NCI-H2029 treated with DMSO at 0.1 percent for 48 hours (cell line): Measurements from ENCODE around the gene MYO18B.

Experiments used
- DNase-seq: peaks from one replicate; lab custom pipeline; 2025; lab: John Stamatoyannopoulos, UW

The MYO18B gene

DNA sequence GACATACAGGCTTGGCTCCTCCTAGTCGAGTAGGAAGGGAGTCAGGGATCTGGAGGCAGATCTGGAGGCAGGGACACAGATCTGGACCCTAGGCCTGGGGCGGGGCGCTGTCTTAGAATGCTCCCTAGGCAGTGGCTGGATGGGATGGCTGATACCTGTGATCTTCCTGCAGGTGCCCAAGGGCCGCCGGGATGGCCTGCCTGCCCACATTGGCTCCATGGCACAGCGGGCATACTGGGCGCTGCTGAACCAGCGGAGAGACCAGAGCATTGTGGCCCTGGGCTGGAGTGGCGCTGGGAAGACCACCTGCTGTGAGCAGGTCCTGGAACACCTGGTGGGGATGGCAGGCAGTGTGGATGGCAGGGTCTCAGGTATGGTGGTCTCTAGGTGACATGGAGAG, 35.4 kb downstream of the MYO18B start:
- no peak for DNase-seq

DNA sequence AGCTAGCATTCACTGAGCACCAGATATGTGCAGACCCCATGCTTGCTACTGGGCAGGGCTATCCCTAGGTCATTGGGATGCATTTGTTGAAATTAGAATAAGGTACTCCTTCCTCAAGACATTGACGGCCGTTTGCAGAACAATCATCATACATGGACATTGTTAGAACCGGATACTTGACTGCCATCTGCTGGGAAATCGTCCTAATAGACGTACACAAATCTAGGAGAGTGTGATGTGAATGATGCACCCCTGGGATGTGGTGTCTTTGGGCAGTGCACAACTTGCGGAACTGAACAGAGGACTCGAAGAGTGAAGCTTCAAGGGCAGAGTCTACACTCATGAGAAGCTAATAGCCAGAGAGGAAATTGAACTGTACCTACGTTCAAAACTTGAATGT, 35.9 kb downstream of the MYO18B start:
- DNase-seq = no peak

- DNase-seq = no peak
Observed at GRCh38 chr22:25779426-25779825, 37.4 kb downstream of the MYO18B start.

GRCh38 chr22:25779890-25780289, 37.9 kb downstream of the MYO18B start:
- DNase-seq = no peak

- no peak for DNase-seq
Observed at GRCh38 chr22:25780673-25781072, 38.7 kb downstream of the MYO18B start.

DNA sequence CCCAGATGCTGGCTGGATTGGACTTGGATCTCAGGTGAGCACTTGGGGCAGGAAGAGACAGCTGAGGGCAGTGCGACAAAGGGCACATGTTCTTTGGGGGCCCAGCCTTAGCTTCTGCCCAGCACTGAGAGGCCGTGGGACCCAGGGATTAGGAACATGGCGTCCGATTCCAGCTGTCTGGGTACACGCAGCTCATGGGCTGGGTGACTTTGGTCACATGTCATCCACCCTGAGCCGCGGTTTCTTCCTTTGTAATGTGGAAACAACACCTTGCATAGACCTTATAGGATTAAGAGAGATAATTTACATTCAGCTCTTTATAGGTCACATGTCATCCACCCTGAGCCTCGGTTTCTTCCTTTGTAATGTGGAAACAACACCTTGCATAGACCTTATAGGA, 39.8 kb downstream of the MYO18B start:
- no peak for DNase-seq

- DNase-seq = no peak
Observed at GRCh38 chr22:25782831-25783230, 40.8 kb downstream of the MYO18B start.

- DNase-seq = no peak
Observed at GRCh38 chr22:25783856-25784255, 41.9 kb downstream of the MYO18B start.

GRCh38 chr22:25786165-25786564, 44.2 kb downstream of the MYO18B start:
- no peak for DNase-seq

DNA sequence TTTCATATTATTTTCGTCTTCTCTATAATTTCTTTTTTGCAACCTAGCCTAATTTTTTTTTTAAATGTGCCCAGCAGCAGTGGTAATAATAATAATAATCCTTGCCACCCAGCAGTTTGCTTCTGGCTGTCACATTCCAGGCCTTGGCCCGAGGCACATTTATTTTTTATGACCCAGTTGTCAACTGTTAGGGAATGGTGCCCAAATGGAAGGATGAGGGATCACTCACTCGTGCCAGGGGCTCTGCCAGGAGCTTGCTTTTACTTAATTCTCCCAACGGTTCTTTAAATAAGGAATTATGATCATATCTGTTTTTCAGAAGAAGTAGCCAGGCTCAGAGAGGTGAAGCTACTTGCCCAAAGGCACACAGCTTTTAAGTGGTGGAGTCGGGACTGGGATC, 49.6 kb downstream of the MYO18B start:
- no peak for DNase-seq

DNA sequence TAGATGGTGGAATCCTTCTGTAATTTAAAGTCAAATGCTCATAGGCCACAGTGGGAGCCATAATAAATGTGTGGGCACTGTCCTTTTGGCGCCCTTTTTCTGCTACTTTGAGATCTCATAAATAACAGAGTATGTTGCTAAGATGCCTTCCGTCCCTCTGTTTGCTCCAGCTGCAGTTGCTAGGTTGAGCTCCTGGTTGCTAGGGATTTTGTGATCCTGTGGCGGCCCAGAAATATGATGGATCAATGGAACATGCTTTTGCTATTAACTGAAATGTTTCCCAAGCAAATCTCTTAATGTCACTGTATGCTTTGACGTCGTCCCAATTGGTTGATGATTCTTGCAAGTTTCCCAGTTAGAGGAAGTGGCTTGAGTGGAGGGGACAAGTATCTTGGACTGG, 53.5 kb downstream of the MYO18B start:
- DNase-seq = no peak

- DNase-seq = no peak
Observed at GRCh38 chr22:25797498-25798290, 55.7 kb downstream of the MYO18B start.

GRCh38 chr22:25800766-25801165, 58.8 kb downstream of the MYO18B start:
- no peak for DNase-seq

GRCh38 chr22:25802018-25802417, 60.0 kb downstream of the MYO18B start:
- no peak for DNase-seq

DNA sequence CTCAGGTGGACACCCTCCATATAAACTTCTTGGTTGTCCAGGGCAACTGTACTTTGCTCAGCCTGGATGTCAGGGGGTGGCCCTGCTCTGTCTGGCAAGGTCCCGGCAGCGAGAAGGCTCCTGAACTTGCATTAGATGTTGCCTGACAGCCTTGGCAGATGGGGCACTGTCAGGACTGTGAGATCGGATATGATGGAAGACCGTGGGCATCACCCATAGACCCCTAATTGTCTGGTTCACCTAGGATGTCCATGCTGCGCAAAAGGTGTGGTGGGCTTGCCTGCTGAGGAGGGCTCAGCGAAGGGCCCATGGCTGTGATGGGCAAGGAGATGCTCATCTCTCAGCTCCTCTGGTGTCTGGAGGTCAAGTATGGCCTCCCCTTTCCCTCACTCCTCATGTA, 62.7 kb downstream of the MYO18B start:
- DNase-seq = no peak

DNA sequence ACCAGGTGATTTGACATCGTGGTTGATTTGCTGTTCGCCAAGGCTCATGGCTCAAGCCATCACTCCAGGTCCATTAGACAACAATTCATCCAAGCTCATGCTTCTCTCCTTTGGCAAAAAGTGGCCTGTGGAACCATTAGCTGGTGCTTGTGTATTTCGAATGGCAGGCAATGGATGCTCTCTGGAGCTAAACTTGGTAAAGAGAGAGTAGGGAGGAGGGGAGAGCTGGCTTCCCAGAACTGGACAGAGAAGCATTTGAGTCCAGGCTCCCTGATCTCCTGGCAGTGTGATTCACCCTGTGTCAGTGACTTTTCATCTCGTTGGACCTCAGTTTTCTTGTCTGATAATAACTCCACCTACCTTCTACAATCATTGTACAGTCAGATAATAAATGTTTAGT, 64.6 kb downstream of the MYO18B start:
- no peak for DNase-seq

GRCh38 chr22:25814685-25815084, 72.7 kb downstream of the MYO18B start:
- DNase-seq = no peak

DNA sequence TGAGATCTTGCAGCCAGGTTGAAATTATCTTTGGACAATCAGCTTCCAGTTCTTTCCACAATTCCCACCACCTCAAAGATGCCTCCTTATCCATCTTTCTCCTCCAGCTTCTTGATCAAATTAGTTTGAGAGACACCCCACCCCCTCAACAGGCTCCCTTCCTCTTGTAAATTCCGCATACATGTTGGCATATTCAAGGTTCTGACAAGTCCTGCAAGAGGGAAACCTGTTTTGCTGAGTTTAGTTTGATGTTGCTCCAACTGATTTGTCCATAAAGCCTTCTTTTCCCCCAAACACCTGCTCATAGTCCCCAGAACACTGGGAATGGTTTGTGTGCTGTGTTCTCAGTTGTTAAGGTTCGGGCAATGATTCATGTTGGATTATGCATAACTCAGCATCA, 73.6 kb downstream of the MYO18B start:
- DNase-seq = no peak

- no peak for DNase-seq
Observed at GRCh38 chr22:25816522-25817059, 74.6 kb downstream of the MYO18B start.

GRCh38 chr22:25817092-25817943, 75.3 kb downstream of the MYO18B start:
- DNase-seq = no peak

GRCh38 chr22:25818541-25818940, 76.6 kb downstream of the MYO18B start:
- DNase-seq = no peak

- no peak for DNase-seq
Observed at GRCh38 chr22:25822344-25822743, 80.4 kb downstream of the MYO18B start.

- no peak for DNase-seq
Observed at GRCh38 chr22:25823276-25823675, 81.3 kb downstream of the MYO18B start.
